SK-N-SH treated with all-trans-retinoic acid at 6 μM for 48 hours (cell line): ENCODE data around the gene HTT.
A peak's percentile ranks its signal among the peaks of the same experiment; 100 is the strongest.

Experiments used
- ATAC-seq: fragments of 200-7000 bp; cut with Tn5 transposase; 3 replicates; pipeline ENCODE4 v1.9.1; 2020; ENCODE audit warnings: mild to moderate bottlenecking, moderate library complexity
- BACH2 ChIP-seq: fragments of 250-450 bp; sonication (Bioruptor Pico); IDR thresholded peaks from 2 replicates; pipeline ENCODE4 v1.9.0; 2021; ENCODE audit warnings: mild to moderate bottlenecking, borderline replicate concordance
- CSDC2 ChIP-seq: fragments of 250-450 bp; sonication (Bioruptor Pico); IDR thresholded peaks from 2 replicates; pipeline ENCODE4 v1.5.0; 2020; ENCODE audit warnings: mild to moderate bottlenecking, moderate library complexity
- CSRNP3 ChIP-seq: fragments of 250-450 bp; sonication (Bioruptor Pico); IDR thresholded peaks from 2 replicates; pipeline ENCODE4 v1.5.1; 2021; ENCODE audit warnings: mild to moderate bottlenecking, moderate library complexity
- ESRRG ChIP-seq: fragments of 250-450 bp; sonication (Bioruptor Pico); IDR thresholded peaks from 2 replicates; pipeline ENCODE4 v1.6.1; 2021; ENCODE audit warnings: mild to moderate bottlenecking
- GLIS3 ChIP-seq: fragments of 250-450 bp; sonication (Bioruptor Pico); IDR thresholded peaks from 2 replicates; pipeline ENCODE4 v1.5.0; 2020; ENCODE audit warnings: mild to moderate bottlenecking, moderate library complexity
- ISL1 ChIP-seq: fragments of 250-450 bp; sonication (Bioruptor Pico); IDR thresholded peaks from 2 replicates; pipeline ENCODE4 v2.1.2; 2022; ENCODE audit warnings: mild to moderate bottlenecking, moderate library complexity
- OSR1 ChIP-seq: fragments of 250-450 bp; sonication (Bioruptor Pico); IDR thresholded peaks from 2 replicates; pipeline ENCODE4 v1.8.0; 2022; ENCODE audit warnings: moderate library complexity, mild to moderate bottlenecking, inconsistent platforms
- PPARA ChIP-seq: fragments of 250-450 bp; sonication (Bioruptor Pico); IDR thresholded peaks from 2 replicates; pipeline ENCODE4 v1.5.0; 2020; ENCODE audit warnings: mild to moderate bottlenecking, borderline replicate concordance
- RARB ChIP-seq: fragments of 250-450 bp; sonication (Bioruptor Pico); IDR thresholded peaks from 2 replicates; pipeline ENCODE4 v1.8.0; 2021; ENCODE audit warnings: mild to moderate bottlenecking, moderate library complexity
- SNAI2 ChIP-seq: fragments of 250-450 bp; sonication (Bioruptor Pico); IDR thresholded peaks from 2 replicates; pipeline ENCODE4 v1.5.0; 2020; ENCODE audit warnings: mild to moderate bottlenecking, moderate library complexity
- TCF4 ChIP-seq: fragments of 250-450 bp; sonication (Bioruptor Pico); IDR thresholded peaks from 2 replicates; pipeline ENCODE4 v1.8.0; 2021; ENCODE audit warnings: mild to moderate bottlenecking, moderate library complexity, borderline replicate concordance
- TOX ChIP-seq: fragments of 250-450 bp; sonication (Bioruptor Pico); IDR thresholded peaks from 2 replicates; pipeline ENCODE4 v1.8.0; 2021; ENCODE audit warnings: mild to moderate bottlenecking, moderate library complexity, borderline replicate concordance
- TSHZ2 ChIP-seq: fragments of 250-450 bp; sonication (Bioruptor Pico); IDR thresholded peaks from 2 replicates; pipeline ENCODE4 v1.5.0; 2020; ENCODE audit warnings: mild to moderate bottlenecking, moderate library complexity
- ZFP3 ChIP-seq: fragments of 250-450 bp; sonication (Bioruptor Pico); IDR thresholded peaks from 2 replicates; pipeline ENCODE4 v1.5.0; 2020; ENCODE audit warnings: mild to moderate bottlenecking, moderate library complexity
- ZFP30 ChIP-seq: fragments of 450-650 bp; formaldehyde crosslinking; IDR thresholded peaks from 2 replicates; pipeline ENCODE4 v1.5.0; 2022; ENCODE audit warnings: mild to moderate bottlenecking, moderate library complexity
- ZNF565 ChIP-seq: fragments of 450-650 bp; formaldehyde crosslinking; conservative IDR thresholded peaks from 2 replicates; pipeline ENCODE4 v1.5.0; 2020; ENCODE audit warnings: low read depth, mild to moderate bottlenecking, moderate library complexity
- ZNF8 ChIP-seq: fragments of 450-650 bp; formaldehyde crosslinking; IDR thresholded peaks from 2 replicates; pipeline ENCODE4 v1.5.0; 2020; ENCODE audit warnings: mild to moderate bottlenecking, moderate library complexity
- TF ChIP-seq, protein P1 (sequence below): fragments of 250-450 bp; sonication (Bioruptor Pico); IDR thresholded peaks from 2 replicates; pipeline ENCODE4 v1.8.0; 2021; ENCODE audit warnings: low read depth, mild to moderate bottlenecking, moderate library complexity, borderline replicate concordance
- TF ChIP-seq, protein P2 (sequence below): fragments of 250-450 bp; sonication (Bioruptor Pico); IDR thresholded peaks from 2 replicates; pipeline ENCODE4 v1.5.1; 2020; ENCODE audit warnings: low read depth, mild to moderate bottlenecking, moderate library complexity

The HTT gene

GRCh38 chr4:3234171-3235029, 159.9 kb downstream of the HTT start:
- TF ChIP-seq GLIS3 (CRISPR knock-in tag) (no peak), BACH2 (CRISPR knock-in tag) (no peak), PPARA (CRISPR knock-in tag) (no peak), ZNF565 (CRISPR knock-in tag) (no peak)
- peak; percentile 17; the same call in 1 of the 3 replicates for ATAC-seq

GRCh38 chr4:3235030-3235345, 160.5 kb downstream of the HTT start:
- TF ChIP-seq ESRRG, result no peak
- TF ChIP-seq ISL1 (CRISPR knock-in tag), result no peak
- no peak for TF ChIP-seq OSR1 (CRISPR knock-in tag)
- TF ChIP-seq ZFP3, result no peak
- no peak for TF ChIP-seq TCF4 (CRISPR knock-in tag)
- TF ChIP-seq, protein P1, sequence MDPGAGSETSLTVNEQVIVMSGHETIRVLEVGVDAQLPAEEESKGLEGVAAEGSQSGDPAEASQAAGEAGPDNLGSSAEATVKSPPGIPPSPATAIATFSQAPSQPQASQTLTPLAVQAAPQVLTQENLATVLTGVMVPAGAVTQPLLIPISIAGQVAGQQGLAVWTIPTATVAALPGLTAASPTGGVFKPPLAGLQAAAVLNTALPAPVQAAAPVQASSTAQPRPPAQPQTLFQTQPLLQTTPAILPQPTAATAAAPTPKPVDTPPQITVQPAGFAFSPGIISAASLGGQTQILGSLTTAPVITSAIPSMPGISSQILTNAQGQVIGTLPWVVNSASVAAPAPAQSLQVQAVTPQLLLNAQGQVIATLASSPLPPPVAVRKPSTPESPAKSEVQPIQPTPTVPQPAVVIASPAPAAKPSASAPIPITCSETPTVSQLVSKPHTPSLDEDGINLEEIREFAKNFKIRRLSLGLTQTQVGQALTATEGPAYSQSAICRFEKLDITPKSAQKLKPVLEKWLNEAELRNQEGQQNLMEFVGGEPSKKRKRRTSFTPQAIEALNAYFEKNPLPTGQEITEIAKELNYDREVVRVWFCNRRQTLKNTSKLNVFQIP (CRISPR knock-in tag), result no peak
- no peak for TF ChIP-seq ZFP30 (CRISPR knock-in tag)
- TF ChIP-seq SNAI2 (CRISPR knock-in tag), result no peak
- TF ChIP-seq CSDC2, result no peak
- TF ChIP-seq GLIS3 (CRISPR knock-in tag), result no peak
- TF ChIP-seq TSHZ2 (CRISPR knock-in tag), result no peak
- TF ChIP-seq, protein P2, sequence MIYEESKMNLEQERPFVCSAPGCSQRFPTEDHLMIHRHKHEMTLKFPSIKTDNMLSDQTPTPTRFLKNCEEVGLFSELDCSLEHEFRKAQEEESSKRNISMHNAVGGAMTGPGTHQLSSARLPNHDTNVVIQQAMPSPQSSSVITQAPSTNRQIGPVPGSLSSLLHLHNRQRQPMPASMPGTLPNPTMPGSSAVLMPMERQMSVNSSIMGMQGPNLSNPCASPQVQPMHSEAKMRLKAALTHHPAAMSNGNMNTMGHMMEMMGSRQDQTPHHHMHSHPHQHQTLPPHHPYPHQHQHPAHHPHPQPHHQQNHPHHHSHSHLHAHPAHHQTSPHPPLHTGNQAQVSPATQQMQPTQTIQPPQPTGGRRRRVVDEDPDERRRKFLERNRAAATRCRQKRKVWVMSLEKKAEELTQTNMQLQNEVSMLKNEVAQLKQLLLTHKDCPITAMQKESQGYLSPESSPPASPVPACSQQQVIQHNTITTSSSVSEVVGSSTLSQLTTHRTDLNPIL (CRISPR knock-in tag), result no peak
- no peak for TF ChIP-seq PPARA (CRISPR knock-in tag)
- TF ChIP-seq BACH2 (CRISPR knock-in tag), result no peak
- ATAC-seq, result no peak

DNA sequence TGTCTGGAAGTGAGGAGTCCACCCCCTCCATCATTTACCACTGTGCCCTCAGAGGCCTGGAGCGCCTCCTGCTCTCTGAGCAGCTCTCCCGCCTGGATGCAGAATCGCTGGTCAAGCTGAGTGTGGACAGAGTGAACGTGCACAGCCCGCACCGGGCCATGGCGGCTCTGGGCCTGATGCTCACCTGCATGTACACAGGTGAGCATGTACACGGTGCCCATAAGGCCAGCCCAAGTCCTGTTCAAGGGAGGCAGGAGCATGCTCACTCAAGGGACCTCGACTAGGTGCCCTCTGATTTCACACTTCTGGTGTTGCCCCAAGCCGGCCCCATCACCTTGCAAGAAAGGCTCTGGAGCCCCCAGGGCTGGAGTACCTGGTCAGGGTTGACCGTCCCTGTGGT, 161.1 kb downstream of the HTT start:
- no peak for ATAC-seq
- no peak for TF ChIP-seq BACH2 (CRISPR knock-in tag)
- no peak for TF ChIP-seq TSHZ2 (CRISPR knock-in tag)
- no peak for TF ChIP-seq ZFP30 (CRISPR knock-in tag)
- no peak for TF ChIP-seq OSR1 (CRISPR knock-in tag)
- TF ChIP-seq RARB (CRISPR knock-in tag), result no peak
- TF ChIP-seq ZNF8 (CRISPR knock-in tag), result no peak
- TF ChIP-seq TOX (CRISPR knock-in tag), result no peak
- TF ChIP-seq CSRNP3, result no peak
- no peak for TF ChIP-seq TCF4 (CRISPR knock-in tag)
